T-helper 2 cell treated with Interferon-gamma antibody and Interleukin-4, amounts not matched to agents 5 μg/mL and 100 μg/mL, for 36 hours (primary cell): Measurements from ENCODE around the gene MARS1.
"Not testable (repeated sequence)": the region's sequence is repeated elsewhere in the genome, so short reads cannot be mapped to it uniquely, and the experiment has no call there.

ENCODE experiments used
- DNase-seq: peaks from one replicate; pipeline ENCODE4 v3.0.0; 2021; ENCODE audit warnings: low spot score
- H3K27ac Mint-ChIP-seq: one replicate; pipeline ENCODE4 v1.8.0; 2021; ENCODE audit warnings: mild to moderate bottlenecking, mixed read lengths
- H3K27me3 Mint-ChIP-seq: one replicate; pipeline ENCODE4 v1.8.0; 2021; ENCODE audit warnings: low read depth, mixed read lengths
- H3K36me3 Mint-ChIP-seq: one replicate; pipeline ENCODE4 v1.8.0; 2021; ENCODE audit warnings: low read depth, mixed read lengths
- H3K4me1 Mint-ChIP-seq: one replicate; pipeline ENCODE4 v1.8.0; 2021; ENCODE audit warnings: low read depth, mixed read lengths
- H3K4me3 Mint-ChIP-seq: one replicate; pipeline ENCODE4 v1.8.0; 2022; ENCODE audit warnings: mild to moderate bottlenecking, moderate library complexity, mixed read lengths
- H3K9me3 Mint-ChIP-seq: one replicate; pipeline ENCODE4 v1.8.0; 2021; ENCODE audit warnings: mixed read lengths

The MARS1 gene

DNA sequence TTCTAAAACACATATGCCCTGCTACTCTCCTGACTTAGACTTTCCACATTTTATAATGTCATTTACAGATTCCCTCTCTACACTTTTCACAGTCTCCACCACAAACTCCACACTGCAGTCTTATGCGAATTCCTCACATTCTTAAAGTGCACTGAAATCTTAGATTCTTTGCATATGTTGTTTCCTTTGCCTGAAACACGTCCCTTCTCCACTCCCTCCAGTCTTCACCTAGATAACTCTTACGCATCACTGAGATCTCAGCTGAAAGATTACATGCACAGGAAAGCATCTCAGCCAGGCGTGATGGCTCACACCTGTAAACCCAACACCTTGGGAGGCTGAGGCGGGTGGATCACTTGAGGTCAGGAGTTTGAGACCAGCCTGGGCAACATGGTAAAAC is 4.4 kb upstream of the MARS1 start:
- H3K27me3 Mint-ChIP-seq = no peaks in the 10 kb centered on the region
- no peak overlapping the region for H3K27ac Mint-ChIP-seq
- H3K4me1 Mint-ChIP-seq = peaks cover 28% of the 10 kb centered on the region
- H3K9me3 Mint-ChIP-seq = no peaks in the 10 kb centered on the region
- peaks cover 7% of the 10 kb centered on the region for H3K36me3 Mint-ChIP-seq
- DNase-seq = no peak
- H3K4me3 Mint-ChIP-seq = no peak overlapping the region

- Mint-ChIP-seq H3K4me3 (no peak overlapping the region), H3K9me3 (no peaks in the 10 kb centered on the region), H3K27ac (peak overlapping the region; percentile 23), H3K36me3 (peaks cover 24% of the 10 kb centered on the region), H3K4me1 (peaks cover 26% of the 10 kb centered on the region), H3K27me3 (no peaks in the 10 kb centered on the region)
- DNase-seq = no peak
Measured at GRCh38 chr12:57485695-57486094, 2.2 kb upstream of the MARS1 start.

DNA sequence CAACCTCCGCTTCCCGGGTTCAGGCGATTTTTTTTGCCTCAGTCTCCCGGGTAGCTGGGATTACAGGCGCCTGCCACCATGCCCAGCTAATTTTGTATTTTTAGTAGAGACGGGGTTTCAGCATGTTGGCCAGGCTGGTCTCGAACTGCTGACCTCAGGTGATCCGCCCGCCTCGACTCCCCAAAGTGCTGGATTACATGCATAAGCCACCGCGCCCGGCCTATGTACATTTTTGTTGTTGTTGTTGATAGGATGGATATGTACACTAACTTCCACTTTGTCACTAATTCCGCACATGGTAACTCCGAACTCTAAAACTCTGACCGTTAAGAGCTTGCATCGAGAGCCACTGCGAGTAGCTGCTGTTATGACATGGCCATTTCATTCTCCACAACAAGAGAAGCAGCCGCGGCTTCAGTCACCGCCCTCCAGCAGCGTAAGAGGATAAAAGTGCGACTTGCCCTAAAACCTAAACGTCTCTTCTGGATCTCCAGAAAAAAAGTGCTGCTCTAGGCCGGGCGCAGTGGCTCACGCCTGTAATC is 742 bp upstream of the MARS1 start:
- Mint-ChIP-seq H3K27me3 (no peaks in the 10 kb centered on the region), H3K4me1 (peaks cover 21% of the 10 kb centered on the region), H3K9me3 (no peaks in the 10 kb centered on the region), H3K4me3 (peak overlapping the region; percentile 99), H3K36me3 (peaks cover 32% of the 10 kb centered on the region), H3K27ac (no peak overlapping the region)
- no peak for DNase-seq

DNA sequence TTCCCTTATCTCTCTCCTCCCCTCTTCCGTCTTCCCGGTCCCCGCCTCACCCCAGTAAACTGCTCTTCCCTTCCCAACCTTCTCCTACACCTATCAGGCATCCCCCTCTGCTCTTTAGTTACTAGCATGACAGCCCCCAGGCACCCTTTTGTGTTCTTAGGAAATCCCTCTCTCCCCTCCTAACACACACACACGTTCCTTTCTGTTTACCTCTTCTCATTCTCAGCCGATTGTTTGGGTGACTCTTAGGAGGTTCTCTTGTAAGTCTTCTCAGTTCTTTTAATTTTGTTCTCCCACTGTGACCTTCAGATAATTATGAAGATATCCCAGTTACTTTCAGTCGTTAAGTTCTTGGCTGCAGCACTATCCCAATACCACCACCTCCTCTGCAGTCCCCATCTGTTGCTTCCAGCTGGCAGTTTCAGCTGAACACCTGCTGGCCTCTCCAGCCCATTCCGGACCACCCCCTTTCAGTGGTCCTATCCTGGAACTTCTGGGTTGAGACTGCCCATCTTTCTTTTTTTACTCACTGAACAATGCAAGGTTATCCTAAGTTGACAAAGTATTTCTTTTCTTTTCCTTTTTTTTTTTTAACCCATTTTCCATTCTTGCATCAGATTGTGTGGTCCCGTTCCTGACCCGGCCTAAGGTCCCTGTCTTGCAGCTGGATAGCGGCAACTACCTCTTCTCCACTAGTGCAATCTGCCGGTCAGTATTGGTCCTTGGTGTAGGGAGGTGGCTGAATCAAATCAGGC is 711 bp downstream of the MARS1 start:
- no peaks in the 10 kb centered on the region for H3K9me3 Mint-ChIP-seq
- peak overlapping the region; percentile 93 for H3K27ac Mint-ChIP-seq
- H3K4me1 Mint-ChIP-seq = peaks cover 21% of the 10 kb centered on the region
- peak overlapping the region; percentile 99 for H3K4me3 Mint-ChIP-seq
- peaks cover 39% of the 10 kb centered on the region for H3K36me3 Mint-ChIP-seq
- no peaks in the 10 kb centered on the region for H3K27me3 Mint-ChIP-seq
- DNase-seq = no peak

DNA sequence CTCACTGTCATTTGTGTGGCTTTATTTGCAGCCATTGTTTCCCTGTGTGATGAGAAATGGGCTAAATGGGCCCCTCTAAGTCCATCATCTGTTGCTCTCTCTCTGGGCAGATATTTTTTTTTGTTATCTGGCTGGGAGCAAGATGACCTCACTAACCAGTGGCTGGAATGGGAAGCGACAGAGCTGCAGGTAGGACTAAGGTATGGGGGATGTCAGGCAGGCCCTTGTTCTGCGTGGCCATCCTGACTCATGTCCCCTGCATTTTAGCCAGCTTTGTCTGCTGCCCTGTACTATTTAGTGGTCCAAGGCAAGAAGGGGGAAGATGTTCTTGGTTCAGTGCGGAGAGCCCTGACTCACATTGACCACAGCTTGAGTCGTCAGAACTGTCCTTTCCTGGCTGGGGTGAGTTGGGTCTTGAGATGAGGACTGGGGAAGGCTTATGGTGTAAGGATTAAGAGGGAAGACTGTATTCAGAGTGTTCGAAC is 1.3 kb downstream of the MARS1 start:
- H3K9me3 Mint-ChIP-seq = no peaks in the 10 kb centered on the region
- H3K27me3 Mint-ChIP-seq = no peaks in the 10 kb centered on the region
- H3K4me3 Mint-ChIP-seq = peak overlapping the region; percentile 99
- peak overlapping the region; percentile 93 for H3K27ac Mint-ChIP-seq
- peaks cover 21% of the 10 kb centered on the region for H3K4me1 Mint-ChIP-seq
- peaks cover 42% of the 10 kb centered on the region for H3K36me3 Mint-ChIP-seq
- DNase-seq = no peak

- no peaks in the 10 kb centered on the region for H3K9me3 Mint-ChIP-seq
- H3K4me3 Mint-ChIP-seq = no peak overlapping the region
- DNase-seq = no peak
- H3K27me3 Mint-ChIP-seq = no peaks in the 10 kb centered on the region
- H3K36me3 Mint-ChIP-seq = peaks cover 44% of the 10 kb centered on the region
- peaks cover 21% of the 10 kb centered on the region for H3K4me1 Mint-ChIP-seq
- no peak overlapping the region for H3K27ac Mint-ChIP-seq
Measured at GRCh38 chr12:57490126-57490525, 2.3 kb downstream of the MARS1 start.

DNA sequence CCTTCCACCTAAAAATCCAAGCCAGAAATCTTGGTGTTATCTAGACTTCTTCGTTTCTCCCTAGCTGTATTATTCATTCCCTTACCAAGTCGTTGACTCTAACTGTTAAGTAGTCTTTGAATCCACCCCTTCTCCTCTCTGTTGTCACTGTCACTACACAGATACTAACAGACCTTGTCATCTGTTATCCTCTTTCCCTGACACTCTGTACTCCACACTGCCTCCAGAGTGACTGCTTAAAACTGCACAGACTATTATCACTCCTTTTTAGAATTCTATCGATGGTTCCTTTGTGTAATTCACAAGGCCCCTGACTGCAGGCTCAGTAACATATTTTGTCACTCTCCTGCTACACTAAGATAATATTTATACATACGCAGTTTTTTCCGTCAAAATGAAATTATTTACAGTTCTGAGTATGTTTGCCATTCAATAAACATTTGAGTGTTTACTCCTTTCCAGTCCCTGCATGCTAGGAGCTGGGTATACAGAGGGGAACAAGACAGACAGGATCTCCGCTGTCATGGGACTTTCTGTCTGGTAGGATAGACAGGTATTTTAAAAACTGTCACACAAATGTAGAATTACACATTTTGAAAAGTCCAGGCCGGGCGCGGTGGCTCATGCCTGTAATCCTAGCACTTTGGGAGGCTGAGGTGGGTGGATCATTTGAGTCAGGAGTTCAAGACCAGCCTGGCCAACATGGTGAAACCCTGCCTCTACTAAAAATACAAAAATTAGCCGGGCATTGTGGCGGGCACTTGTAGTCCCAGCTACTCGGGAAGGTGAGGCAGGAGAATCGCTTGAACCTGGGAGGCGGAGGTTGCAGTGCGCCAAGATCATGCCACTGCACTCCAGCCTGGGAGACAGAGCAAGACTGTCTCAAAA is 3.8 kb downstream of the MARS1 start:
- Mint-ChIP-seq H3K9me3 (no peaks in the 10 kb centered on the region), H3K4me1 (peaks cover 21% of the 10 kb centered on the region), H3K27me3 (no peaks in the 10 kb centered on the region), H3K36me3 (peaks cover 49% of the 10 kb centered on the region), H3K27ac (peak overlapping the region; percentile 70), H3K4me3 (peak overlapping the region; percentile 0)
- no peak for DNase-seq

- not testable (repeated sequence) for H3K9me3 Mint-ChIP-seq, DNase-seq, H3K4me3 Mint-ChIP-seq, H3K4me1 Mint-ChIP-seq, H3K27ac Mint-ChIP-seq, H3K27me3 Mint-ChIP-seq
- H3K36me3 Mint-ChIP-seq = peaks cover 58% of the 10 kb centered on the region
Measured at GRCh38 chr12:57495051-57495701, 7.3 kb downstream of the MARS1 start.

GRCh38 chr12:57496822-57497221 is 9.0 kb downstream of the MARS1 start:
- H3K4me1 Mint-ChIP-seq = no peaks in the 10 kb centered on the region
- no peaks in the 10 kb centered on the region for H3K27me3 Mint-ChIP-seq
- no peak for DNase-seq
- H3K9me3 Mint-ChIP-seq = peaks cover 3% of the 10 kb centered on the region
- no peak overlapping the region for H3K27ac Mint-ChIP-seq
- no peak overlapping the region for H3K4me3 Mint-ChIP-seq
- peaks cover 60% of the 10 kb centered on the region for H3K36me3 Mint-ChIP-seq

DNA sequence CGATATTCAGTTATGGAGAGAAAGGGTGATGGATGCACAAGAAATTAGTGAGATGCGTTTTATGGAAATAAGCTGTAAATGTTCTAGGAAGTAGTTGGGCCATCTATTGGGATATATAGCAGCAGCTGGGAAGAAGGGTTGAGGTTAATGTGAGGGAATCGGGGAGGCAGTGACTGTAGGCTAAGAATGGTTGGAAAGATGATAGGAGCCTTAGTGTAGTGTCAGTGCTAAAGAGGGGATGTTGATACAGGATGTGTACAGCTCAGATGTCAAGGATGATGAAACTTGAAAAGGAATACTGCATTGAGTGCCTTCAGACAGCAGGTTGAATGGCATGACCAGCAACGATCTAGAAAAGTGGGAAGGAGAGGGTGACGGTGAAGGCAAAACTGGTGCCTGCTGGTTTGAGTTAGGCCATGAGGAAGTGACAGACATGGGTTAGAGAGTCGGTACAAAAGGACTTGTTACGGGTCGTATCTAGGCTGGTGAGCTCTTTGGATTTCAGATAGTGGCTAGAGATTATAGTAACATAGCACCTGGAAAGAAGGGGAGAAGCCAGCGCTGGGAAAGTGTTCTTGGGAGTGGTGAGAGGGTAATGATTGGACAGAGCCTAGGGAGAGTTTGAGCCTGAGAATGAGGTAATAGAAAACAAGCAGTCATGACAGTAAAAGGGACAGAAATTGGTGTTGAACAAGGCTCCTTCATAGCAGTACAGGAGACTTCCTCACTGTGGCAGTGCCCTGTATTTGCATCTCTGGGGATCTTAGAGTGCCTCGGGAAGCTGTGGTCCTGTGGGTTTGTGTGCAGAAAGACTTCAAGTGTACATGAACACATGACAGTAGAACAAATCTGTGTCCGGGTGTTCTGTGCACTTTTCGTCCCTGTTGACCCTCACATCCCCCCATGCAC is 9.6 kb downstream of the MARS1 start:
- DNase-seq = no peak
- Mint-ChIP-seq H3K9me3 (peaks cover 3% of the 10 kb centered on the region), H3K27ac (no peak overlapping the region), H3K36me3 (peaks cover 63% of the 10 kb centered on the region), H3K27me3 (no peaks in the 10 kb centered on the region), H3K4me1 (no peaks in the 10 kb centered on the region), H3K4me3 (no peak overlapping the region)

DNA sequence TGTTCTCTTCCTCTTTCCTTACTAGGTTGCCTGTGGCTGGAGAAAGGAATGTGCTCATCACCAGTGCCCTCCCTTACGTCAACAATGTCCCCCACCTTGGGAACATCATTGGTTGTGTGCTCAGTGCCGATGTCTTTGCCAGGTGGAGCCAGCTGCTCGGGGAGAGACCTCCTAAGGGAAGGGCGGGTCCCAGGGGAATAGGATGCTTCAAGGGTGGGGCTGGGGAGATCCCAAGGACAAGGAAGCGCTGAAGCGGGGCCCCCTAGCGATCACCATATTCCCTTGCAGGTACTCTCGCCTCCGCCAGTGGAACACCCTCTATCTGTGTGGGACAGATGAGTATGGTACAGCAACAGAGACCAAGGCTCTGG is 10.2 kb downstream of the MARS1 start:
- Mint-ChIP-seq H3K4me3 (no peak overlapping the region), H3K27ac (no peak overlapping the region), H3K9me3 (peaks cover 3% of the 10 kb centered on the region), H3K27me3 (no peaks in the 10 kb centered on the region), H3K36me3 (peaks cover 61% of the 10 kb centered on the region), H3K4me1 (no peaks in the 10 kb centered on the region)
- no peak for DNase-seq

- no peak for DNase-seq
- Mint-ChIP-seq H3K9me3 (peaks cover 3% of the 10 kb centered on the region), H3K4me3 (no peak overlapping the region), H3K27me3 (no peaks in the 10 kb centered on the region), H3K4me1 (no peaks in the 10 kb centered on the region), H3K36me3 (peaks cover 64% of the 10 kb centered on the region), H3K27ac (no peak overlapping the region)
Measured at GRCh38 chr12:57498571-57498970, 10.7 kb downstream of the MARS1 start.

DNA sequence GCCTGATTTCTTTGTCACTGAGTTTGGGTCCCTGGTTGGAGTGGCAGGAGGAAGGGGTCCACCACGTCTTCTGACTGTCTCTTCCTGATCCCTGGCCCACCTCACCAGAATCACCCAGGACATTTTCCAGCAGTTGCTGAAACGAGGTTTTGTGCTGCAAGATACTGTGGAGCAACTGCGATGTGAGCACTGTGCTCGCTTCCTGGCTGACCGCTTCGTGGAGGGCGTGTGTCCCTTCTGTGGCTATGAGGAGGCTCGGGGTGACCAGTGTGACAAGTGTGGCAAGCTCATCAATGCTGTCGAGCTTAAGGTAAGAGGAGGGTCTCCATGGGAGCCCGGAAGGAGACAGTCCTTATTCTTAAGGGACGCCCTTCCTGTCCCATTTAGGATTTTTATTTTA is 12.3 kb downstream of the MARS1 start:
- DNase-seq = no peak
- H3K36me3 Mint-ChIP-seq = peaks cover 72% of the 10 kb centered on the region
- no peak overlapping the region for H3K4me3 Mint-ChIP-seq
- no peaks in the 10 kb centered on the region for H3K27me3 Mint-ChIP-seq
- H3K9me3 Mint-ChIP-seq = peaks cover 3% of the 10 kb centered on the region
- H3K27ac Mint-ChIP-seq = no peak overlapping the region
- H3K4me1 Mint-ChIP-seq = no peaks in the 10 kb centered on the region
